GM23338 (cell line): ENCODE data around the gene DDIT3.

ENCODE experiments used
- CREB1 ChIP-seq: fragments of 250-450 bp; sonication (Bioruptor Pico); IDR thresholded peaks from 2 replicates; pipeline ENCODE4 v1.5.0; 2020; ENCODE audit warnings: low read depth, mild to moderate bottlenecking, moderate library complexity
- EZH2 ChIP-seq: fragments of 200-600 bp; sonication (generic); IDR thresholded peaks from one replicate; pipeline ENCODE4 v1.8.0; 2017; ENCODE audit warnings: antibody characterized with exemption, mild to moderate bottlenecking, low read depth; ENCODE audit not compliant: unreplicated experiment
- EZH2phosphoT487 ChIP-seq: fragments of 200-600 bp; sonication (generic); IDR thresholded peaks from one replicate; pipeline ENCODE4 v1.8.1; 2018; ENCODE audit warnings: antibody characterized with exemption; ENCODE audit not compliant: unreplicated experiment
- JUNB ChIP-seq: IDR thresholded peaks from one replicate; pipeline ENCODE4 v1.6.1; 2016; ENCODE audit warnings: antibody characterized with exemption; ENCODE audit not compliant: unreplicated experiment
- NANOG ChIP-seq: IDR thresholded peaks from 2 replicates; pipeline ENCODE4 v1.6.1; 2016; ENCODE audit warnings: antibody characterized with exemption, borderline replicate concordance
- POLR2AphosphoS5 ChIP-seq: IDR thresholded peaks from 2 replicates; pipeline ENCODE4 v1.6.1; 2016; ENCODE audit warnings: antibody characterized with exemption, low read depth
- ZNF114 ChIP-seq: fragments of 250-450 bp; sonication (Bioruptor Pico); IDR thresholded peaks from 2 replicates; pipeline ENCODE4 v1.5.0; 2020; ENCODE audit warnings: mild to moderate bottlenecking, moderate library complexity
- TF ChIP-seq, protein P1 (sequence below): IDR thresholded peaks from one replicate; pipeline ENCODE4 v1.6.1; 2018; ENCODE audit warnings: antibody characterized with exemption; ENCODE audit not compliant: unreplicated experiment
- TF ChIP-seq, protein P2 (sequence below), 2 experiments: fragments of 200-600 bp in 1 of 2; sonication (generic) in 1 of 2; conservative IDR thresholded peaks; 2 replicates each; pipeline versions ENCODE4 v1.5.1 to v1.6.1; 2016 to 2017; ENCODE audit warnings: antibody characterized with exemption in 2 of 2, low read depth in 2 of 2, mild to moderate bottlenecking in 2 of 2, moderate library complexity in 1 of 2

DNA sequence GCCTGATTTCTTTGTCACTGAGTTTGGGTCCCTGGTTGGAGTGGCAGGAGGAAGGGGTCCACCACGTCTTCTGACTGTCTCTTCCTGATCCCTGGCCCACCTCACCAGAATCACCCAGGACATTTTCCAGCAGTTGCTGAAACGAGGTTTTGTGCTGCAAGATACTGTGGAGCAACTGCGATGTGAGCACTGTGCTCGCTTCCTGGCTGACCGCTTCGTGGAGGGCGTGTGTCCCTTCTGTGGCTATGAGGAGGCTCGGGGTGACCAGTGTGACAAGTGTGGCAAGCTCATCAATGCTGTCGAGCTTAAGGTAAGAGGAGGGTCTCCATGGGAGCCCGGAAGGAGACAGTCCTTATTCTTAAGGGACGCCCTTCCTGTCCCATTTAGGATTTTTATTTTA, 20.1 kb downstream of the DDIT3 start:
- TF ChIP-seq, protein P1, sequence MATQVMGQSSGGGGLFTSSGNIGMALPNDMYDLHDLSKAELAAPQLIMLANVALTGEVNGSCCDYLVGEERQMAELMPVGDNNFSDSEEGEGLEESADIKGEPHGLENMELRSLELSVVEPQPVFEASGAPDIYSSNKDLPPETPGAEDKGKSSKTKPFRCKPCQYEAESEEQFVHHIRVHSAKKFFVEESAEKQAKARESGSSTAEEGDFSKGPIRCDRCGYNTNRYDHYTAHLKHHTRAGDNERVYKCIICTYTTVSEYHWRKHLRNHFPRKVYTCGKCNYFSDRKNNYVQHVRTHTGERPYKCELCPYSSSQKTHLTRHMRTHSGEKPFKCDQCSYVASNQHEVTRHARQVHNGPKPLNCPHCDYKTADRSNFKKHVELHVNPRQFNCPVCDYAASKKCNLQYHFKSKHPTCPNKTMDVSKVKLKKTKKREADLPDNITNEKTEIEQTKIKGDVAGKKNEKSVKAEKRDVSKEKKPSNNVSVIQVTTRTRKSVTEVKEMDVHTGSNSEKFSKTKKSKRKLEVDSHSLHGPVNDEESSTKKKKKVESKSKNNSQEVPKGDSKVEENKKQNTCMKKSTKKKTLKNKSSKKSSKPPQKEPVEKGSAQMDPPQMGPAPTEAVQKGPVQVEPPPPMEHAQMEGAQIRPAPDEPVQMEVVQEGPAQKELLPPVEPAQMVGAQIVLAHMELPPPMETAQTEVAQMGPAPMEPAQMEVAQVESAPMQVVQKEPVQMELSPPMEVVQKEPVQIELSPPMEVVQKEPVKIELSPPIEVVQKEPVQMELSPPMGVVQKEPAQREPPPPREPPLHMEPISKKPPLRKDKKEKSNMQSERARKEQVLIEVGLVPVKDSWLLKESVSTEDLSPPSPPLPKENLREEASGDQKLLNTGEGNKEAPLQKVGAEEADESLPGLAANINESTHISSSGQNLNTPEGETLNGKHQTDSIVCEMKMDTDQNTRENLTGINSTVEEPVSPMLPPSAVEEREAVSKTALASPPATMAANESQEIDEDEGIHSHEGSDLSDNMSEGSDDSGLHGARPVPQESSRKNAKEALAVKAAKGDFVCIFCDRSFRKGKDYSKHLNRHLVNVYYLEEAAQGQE = no peak
- TF ChIP-seq, protein P2, sequence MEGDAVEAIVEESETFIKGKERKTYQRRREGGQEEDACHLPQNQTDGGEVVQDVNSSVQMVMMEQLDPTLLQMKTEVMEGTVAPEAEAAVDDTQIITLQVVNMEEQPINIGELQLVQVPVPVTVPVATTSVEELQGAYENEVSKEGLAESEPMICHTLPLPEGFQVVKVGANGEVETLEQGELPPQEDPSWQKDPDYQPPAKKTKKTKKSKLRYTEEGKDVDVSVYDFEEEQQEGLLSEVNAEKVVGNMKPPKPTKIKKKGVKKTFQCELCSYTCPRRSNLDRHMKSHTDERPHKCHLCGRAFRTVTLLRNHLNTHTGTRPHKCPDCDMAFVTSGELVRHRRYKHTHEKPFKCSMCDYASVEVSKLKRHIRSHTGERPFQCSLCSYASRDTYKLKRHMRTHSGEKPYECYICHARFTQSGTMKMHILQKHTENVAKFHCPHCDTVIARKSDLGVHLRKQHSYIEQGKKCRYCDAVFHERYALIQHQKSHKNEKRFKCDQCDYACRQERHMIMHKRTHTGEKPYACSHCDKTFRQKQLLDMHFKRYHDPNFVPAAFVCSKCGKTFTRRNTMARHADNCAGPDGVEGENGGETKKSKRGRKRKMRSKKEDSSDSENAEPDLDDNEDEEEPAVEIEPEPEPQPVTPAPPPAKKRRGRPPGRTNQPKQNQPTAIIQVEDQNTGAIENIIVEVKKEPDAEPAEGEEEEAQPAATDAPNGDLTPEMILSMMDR (conservative IDR thresholded peaks at IDR 0.05; ENCODE audit: low read depth in 2 of 2) = no peak
- TF ChIP-seq JUNB (no peak), EZH2 (no peak), EZH2phosphoT487 (no peak), ZNF114 (CRISPR knock-in tag) (no peak), POLR2AphosphoS5 (no peak; the same call in 1 of the 2 replicates), CREB1 (CRISPR knock-in tag) (no peak), NANOG (no peak)
